ENCODE results near the gene GANC.

- TF ChIP-seq EP300 (IDR thresholded peaks at IDR 0.05) = no peak
- no peak for TF ChIP-seq POLR2A (IDR thresholded peaks at IDR 0.05)
- TF ChIP-seq, protein P1, sequence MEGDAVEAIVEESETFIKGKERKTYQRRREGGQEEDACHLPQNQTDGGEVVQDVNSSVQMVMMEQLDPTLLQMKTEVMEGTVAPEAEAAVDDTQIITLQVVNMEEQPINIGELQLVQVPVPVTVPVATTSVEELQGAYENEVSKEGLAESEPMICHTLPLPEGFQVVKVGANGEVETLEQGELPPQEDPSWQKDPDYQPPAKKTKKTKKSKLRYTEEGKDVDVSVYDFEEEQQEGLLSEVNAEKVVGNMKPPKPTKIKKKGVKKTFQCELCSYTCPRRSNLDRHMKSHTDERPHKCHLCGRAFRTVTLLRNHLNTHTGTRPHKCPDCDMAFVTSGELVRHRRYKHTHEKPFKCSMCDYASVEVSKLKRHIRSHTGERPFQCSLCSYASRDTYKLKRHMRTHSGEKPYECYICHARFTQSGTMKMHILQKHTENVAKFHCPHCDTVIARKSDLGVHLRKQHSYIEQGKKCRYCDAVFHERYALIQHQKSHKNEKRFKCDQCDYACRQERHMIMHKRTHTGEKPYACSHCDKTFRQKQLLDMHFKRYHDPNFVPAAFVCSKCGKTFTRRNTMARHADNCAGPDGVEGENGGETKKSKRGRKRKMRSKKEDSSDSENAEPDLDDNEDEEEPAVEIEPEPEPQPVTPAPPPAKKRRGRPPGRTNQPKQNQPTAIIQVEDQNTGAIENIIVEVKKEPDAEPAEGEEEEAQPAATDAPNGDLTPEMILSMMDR (IDR thresholded peaks at IDR 0.05) = no peak
Measured at GRCh38 chr15:42267286-42267685, 5.7 kb upstream of the GANC start.
